Naive B cell (primary cell): ENCODE data around the gene HCFC2. TPM values are rescaled to one million over a fixed set of nuclear protein-coding genes. Genes with fewer than 3 reads are reported as not detected.
"Not testable (repeated sequence)": the region's sequence is repeated elsewhere in the genome, so short reads cannot be mapped to it uniquely, and the experiment has no call there.

Experiments
- ATAC-seq, 2 donors: fragments of 150-1000 bp; cut with Tn5 transposase; 2 replicates each; pipeline ENCODE4 v1.10.0; 2021; ENCODE audit warnings: low read depth in 2 of 2, mild to moderate bottlenecking in 2 of 2, moderate library complexity in 2 of 2
- DNase-seq: peaks from one replicate; pipeline ENCODE4 v3.0.0; 2022
- H3K27ac Mint-ChIP-seq, 6 donors: one replicate each; pipeline ENCODE4 v1.8.0; 2020 to 2022; ENCODE audit warnings: mild to moderate bottlenecking in 6 of 6, mixed read lengths in 6 of 6, moderate library complexity in 5 of 6, inconsistent platforms in 2 of 6
- H3K27me3 Mint-ChIP-seq, 3 donors: one replicate each; pipeline ENCODE4 v1.8.0; 2021 to 2022; ENCODE audit warnings: mixed read lengths in 3 of 3, mild to moderate bottlenecking in 1 of 3
- H3K36me3 Mint-ChIP-seq, 2 donors: one replicate each; pipeline ENCODE4 v1.8.0; 2020 to 2022; ENCODE audit warnings: mixed read lengths in 2 of 2, inconsistent platforms in 1 of 2, mild to moderate bottlenecking in 1 of 2
- H3K4me1 Mint-ChIP-seq, 3 donors: one replicate each; pipeline ENCODE4 v1.8.0; 2020 to 2022; ENCODE audit warnings: mixed read lengths in 3 of 3, inconsistent platforms in 1 of 3, mild to moderate bottlenecking in 1 of 3, moderate library complexity in 1 of 3
- H3K4me3 Mint-ChIP-seq, 8 donors: one replicate each; pipeline ENCODE4 v1.8.0; 2020 to 2022; ENCODE audit warnings: mild to moderate bottlenecking in 8 of 8, mixed read lengths in 8 of 8, moderate library complexity in 8 of 8, inconsistent platforms in 2 of 8
- H3K9me3 Mint-ChIP-seq, 7 donors: one replicate each; pipeline ENCODE4 v1.8.0; 2020 to 2022; ENCODE audit warnings: mixed read lengths in 7 of 7, mild to moderate bottlenecking in 5 of 7, inconsistent platforms in 2 of 7, moderate library complexity in 1 of 7
- polyA plus RNA-seq, 6 donors: library from polyadenylated mRNA; unstranded; fragments of 300-500 nt; fragmentation: Illumina TruSeq; gene quantifications; one replicate each; pipeline ENCODE4 v1.2.3, GENCODE V29; 2021; ENCODE audit warnings: low read depth in 6 of 6

HCFC2 gene
- polyA plus RNA-seq = 10 to 100 TPM in 1 of 6 donors, 1 to 10 TPM in 5; 2.6 to 11.5 (median 6.4) TPM

DNA sequence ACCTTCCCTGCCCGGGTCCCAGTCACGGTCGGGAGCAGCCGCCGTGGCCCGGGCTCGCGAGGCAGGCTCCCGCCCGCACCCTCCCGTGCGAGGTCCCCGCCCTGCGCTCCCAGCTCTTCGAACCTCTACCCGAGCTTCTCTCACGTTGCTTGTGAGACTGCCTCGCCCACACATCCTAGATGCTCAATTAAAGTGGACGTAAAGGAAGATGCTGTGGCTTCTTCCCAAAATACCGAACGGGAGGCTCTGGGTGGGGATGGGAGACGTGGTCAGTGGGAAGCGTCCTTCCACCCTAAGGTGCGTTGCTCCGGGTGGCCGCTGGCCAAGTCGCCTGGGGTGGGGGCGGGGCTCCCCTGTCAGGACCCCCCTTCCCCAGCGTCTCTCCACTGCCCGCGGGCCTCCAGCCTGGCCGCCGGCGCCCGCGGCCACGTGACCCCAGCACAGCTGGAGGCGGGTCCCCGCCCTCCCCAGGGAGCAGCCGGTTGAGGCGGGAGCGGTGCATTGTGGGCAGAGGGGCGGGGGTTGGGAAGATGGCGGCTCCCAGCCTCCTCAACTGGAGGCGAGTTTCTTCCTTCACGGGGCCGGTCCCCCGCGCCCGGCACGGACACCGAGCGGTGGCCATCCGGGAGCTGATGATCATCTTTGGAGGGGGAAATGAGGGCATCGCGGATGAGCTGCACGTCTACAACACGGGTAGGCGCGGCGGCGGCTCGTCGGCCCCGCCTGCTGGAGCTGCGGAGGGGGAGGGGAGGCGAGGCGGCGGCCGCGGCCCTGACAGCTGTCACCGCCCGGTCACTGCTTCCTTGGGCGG is at the start of gene HCFC2:
Gene HCFC2, plus strand, starts transcription at position 501 of the 811 bp plus-strand sequence. Its CDS starts 30 bp downstream, at position 531.
- Mint-ChIP-seq H3K27ac (peak within 1 kb of the TSS; percentile 72 to 96 (median 92)), H3K4me3 (peak within 1 kb of the TSS; percentile 89 to 96 (median 95)), H3K4me1 (peaks cover 12 to 14% (median 14%) of the 10 kb centered on the region in 3 donors), H3K9me3 (no peaks in the 10 kb centered on the region), H3K27me3 (peaks cover 6 to 9% (median 6%) of the 10 kb centered on the region in 3 donors), H3K36me3 (peaks cover 0 to 3% of the 10 kb centered on the region in 2 donors)
- peak; percentile 94 for ATAC-seq
- peak; percentile 89 for DNase-seq

DNA sequence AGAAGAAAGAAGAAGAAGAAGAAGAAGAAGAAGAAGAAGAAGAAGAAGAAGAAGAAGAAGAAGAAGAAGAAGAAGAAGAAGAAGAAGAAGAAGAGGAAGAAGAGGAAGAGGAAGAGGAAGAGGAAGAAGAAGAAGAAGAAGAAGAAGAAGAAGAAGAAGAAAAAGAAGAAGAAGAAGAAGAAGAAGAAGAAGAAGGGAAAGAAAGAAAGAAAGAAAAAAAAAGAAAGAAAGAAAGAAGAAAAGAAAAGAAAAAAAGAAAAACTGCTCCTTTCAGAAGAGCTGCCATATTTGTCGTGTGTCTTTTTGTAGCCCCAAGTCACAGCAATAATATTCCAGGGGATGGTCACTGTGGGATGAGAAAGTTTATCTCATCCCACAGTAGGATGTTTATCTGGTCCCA is 42.5 kb upstream of the HCFC2 start:
- H3K27ac Mint-ChIP-seq = peak overlapping the region in 1 of 6 donors; percentile 20
- not testable (repeated sequence) for H3K4me1 Mint-ChIP-seq, DNase-seq, H3K4me3 Mint-ChIP-seq, ATAC-seq, H3K36me3 Mint-ChIP-seq
- H3K9me3 Mint-ChIP-seq = peaks cover 2 to 20% (median 11%) of the 10 kb centered on the region in 7 donors
- H3K27me3 Mint-ChIP-seq = peaks cover 11 to 34% (median 33%) of the 10 kb centered on the region in 3 donors

GRCh38 chr12:104022786-104023185 is 41.5 kb upstream of the HCFC2 start:
- Mint-ChIP-seq H3K27me3 (peaks cover 11 to 42% (median 40%) of the 10 kb centered on the region in 3 donors), H3K36me3 (no peaks in the 10 kb centered on the region), H3K9me3 (peaks cover 2 to 20% (median 11%) of the 10 kb centered on the region in 7 donors), H3K27ac (no peak overlapping the region), H3K4me1 (no peaks in the 10 kb centered on the region), H3K4me3 (no peak overlapping the region)
- no peak for DNase-seq
- ATAC-seq = no peak

DNA sequence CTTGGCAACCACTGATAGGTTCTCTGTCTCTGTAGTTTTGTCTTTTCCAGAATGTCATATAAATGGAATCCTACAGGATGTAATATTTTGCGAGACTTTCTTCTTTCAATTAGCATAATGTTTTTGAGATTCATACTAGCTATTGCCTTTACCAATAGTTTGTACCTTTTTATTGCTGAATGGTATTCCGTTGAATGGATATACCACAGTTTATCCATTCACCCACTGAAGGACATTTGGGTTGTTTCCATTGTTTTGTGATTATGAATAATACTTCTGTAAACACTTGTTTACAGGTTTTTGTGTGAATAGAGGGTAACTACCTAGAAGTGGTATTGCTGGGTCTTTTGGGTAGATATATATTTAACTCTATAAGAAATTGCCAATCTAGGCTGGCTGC is 40.6 kb upstream of the HCFC2 start:
- Mint-ChIP-seq H3K9me3 (peaks cover 2 to 20% (median 11%) of the 10 kb centered on the region in 7 donors), H3K4me1 (no peaks in the 10 kb centered on the region), H3K36me3 (no peaks in the 10 kb centered on the region), H3K4me3 (no peak overlapping the region), H3K27me3 (peaks cover 11 to 52% (median 46%) of the 10 kb centered on the region in 3 donors), H3K27ac (no peak overlapping the region)
- ATAC-seq (no peak), DNase-seq (no peak)

DNA sequence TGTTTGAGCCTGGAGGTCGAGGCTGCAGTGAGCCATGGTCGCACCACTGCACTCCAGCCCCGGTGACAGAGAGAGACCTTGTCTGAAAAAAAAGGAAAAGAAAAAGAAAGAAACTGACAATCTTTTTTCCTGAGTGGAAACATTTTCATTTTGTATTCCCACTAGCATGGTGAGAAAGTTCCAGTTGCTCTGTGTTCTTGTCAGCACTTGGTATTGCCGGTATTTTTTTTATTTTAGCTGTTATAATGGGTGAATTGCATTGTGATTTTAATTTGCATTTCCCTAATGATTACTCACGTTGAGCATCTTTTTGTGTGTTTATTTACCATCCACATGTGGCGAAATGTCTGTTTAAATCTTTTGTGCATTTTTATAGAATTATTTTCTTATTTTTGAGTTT is 40.0 kb upstream of the HCFC2 start:
- H3K27me3 Mint-ChIP-seq = peaks cover 8 to 56% (median 48%) of the 10 kb centered on the region in 3 donors
- H3K9me3 Mint-ChIP-seq = peaks cover 2 to 20% (median 11%) of the 10 kb centered on the region in 7 donors
- ATAC-seq (no peak), DNase-seq (no peak)
- no peaks in the 10 kb centered on the region for H3K36me3 Mint-ChIP-seq
- no peaks in the 10 kb centered on the region for H3K4me1 Mint-ChIP-seq
- H3K4me3 Mint-ChIP-seq = no peak overlapping the region
- no peak overlapping the region for H3K27ac Mint-ChIP-seq

DNA sequence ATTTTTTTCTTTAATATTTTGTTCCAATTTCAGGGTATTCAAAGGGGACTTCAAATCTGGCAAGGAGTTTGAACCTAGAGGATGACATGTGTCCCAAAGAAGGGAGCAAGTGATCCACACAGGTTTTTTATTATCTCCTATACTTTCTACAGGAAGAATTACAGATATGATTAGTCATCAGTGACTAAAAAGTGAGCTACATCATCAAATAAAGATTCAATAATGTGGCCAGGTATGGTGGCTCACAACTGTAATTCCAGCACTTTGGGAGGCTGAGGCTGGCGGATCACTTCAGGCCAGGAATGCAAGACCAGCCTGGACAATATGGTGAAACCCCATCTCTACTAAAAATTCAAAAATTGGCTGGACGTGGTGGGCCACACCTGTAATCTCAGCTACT is 38.6 kb upstream of the HCFC2 start:
- peaks cover 0 to 14% (median 11%) of the 10 kb centered on the region in 7 donors for H3K9me3 Mint-ChIP-seq
- DNase-seq (no peak), ATAC-seq (no peak)
- H3K27me3 Mint-ChIP-seq = peaks cover 0 to 55% (median 35%) of the 10 kb centered on the region in 3 donors
- H3K27ac Mint-ChIP-seq = no peak overlapping the region
- H3K4me3 Mint-ChIP-seq = no peak overlapping the region
- no peaks in the 10 kb centered on the region for H3K36me3 Mint-ChIP-seq
- H3K4me1 Mint-ChIP-seq = no peaks in the 10 kb centered on the region

DNA sequence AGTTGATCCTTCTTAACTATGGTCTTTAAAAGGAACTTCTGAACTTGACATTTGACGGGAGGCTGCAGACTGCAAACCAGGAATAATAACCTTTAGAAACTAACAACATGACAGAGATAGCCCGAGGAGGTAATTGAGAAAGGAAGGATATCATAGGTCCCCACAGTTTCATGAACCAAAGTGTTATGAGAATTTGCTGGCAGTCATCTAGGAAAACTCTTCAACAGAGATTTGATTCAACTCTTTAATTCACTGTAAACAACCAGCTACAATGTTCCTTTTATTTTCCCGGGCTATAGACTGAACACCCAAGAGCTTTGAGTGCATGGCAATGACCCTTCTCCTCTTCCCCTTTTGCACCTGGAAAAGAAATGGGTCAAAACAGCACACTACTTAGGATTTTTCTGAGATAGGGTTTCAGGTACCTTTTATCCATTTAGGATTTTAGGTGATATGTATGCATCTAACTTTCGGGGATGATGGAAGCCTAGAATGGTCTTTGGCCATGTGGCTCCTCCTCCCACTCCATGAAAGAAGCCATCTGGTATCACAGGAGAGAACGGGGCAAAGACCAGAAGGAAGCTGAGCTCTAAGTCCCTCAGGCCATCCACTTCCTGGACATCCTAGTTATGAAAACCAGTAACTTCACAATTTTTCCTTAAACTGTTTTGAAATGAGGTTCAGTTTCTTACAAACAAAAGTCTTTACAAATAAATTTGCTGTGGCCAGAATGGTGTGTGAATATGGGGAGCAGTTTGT is 37.3 kb upstream of the HCFC2 start:
- H3K36me3 Mint-ChIP-seq = no peaks in the 10 kb centered on the region
- no peak for ATAC-seq
- H3K4me3 Mint-ChIP-seq = no peak overlapping the region
- H3K4me1 Mint-ChIP-seq = no peaks in the 10 kb centered on the region
- peaks cover 0 to 43% (median 35%) of the 10 kb centered on the region in 3 donors for H3K27me3 Mint-ChIP-seq
- no peak for DNase-seq
- H3K27ac Mint-ChIP-seq = no peak overlapping the region
- peaks cover 0 to 14% (median 11%) of the 10 kb centered on the region in 7 donors for H3K9me3 Mint-ChIP-seq

DNA sequence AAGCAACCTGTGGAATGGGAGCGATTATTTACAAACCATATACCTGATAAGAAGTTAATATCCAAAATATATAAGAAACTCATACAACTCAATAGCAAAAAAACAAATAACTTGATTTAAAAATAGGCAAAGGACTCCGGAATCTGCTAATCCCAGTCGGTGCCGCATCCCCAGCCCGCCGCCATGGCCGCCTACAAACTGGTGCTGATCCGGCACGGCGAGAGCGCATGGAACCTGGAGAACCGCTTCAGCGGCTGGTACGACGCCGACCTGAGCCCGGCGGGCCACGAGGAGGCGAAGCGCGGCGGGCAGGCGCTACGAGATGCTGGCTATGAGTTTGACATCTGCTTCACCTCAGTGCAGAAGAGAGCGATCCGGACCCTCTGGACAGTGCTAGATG is 33.7 kb upstream of the HCFC2 start:
- H3K27me3 Mint-ChIP-seq = peaks cover 5 to 39% (median 36%) of the 10 kb centered on the region in 3 donors
- H3K27ac Mint-ChIP-seq, DNase-seq, H3K4me1 Mint-ChIP-seq, H3K9me3 Mint-ChIP-seq, H3K36me3 Mint-ChIP-seq, H3K4me3 Mint-ChIP-seq: not testable (repeated sequence)
- peak in 1 of 2 donors; percentile 40 for ATAC-seq

DNA sequence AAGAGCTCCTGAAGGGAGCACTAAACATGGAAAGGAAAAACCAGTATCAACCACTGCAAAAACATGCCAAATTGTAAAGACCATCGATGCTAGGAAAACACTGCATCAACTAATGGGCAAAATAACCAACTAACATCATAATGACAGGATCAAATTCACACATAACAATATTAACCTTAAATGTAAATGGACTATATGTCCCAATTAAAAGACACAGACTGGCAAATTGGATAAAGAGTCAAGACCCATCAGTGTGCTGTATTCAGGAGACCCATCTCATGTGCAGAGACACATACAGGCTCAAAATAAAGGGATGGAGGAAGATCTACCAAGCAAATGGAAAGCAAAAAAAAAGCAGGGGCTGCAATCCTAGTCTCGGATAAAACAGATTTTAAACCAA is 28.2 kb upstream of the HCFC2 start:
- not testable (repeated sequence) for DNase-seq, H3K36me3 Mint-ChIP-seq, ATAC-seq, H3K9me3 Mint-ChIP-seq, H3K4me3 Mint-ChIP-seq, H3K4me1 Mint-ChIP-seq
- H3K27me3 Mint-ChIP-seq = peaks cover 0 to 28% (median 9%) of the 10 kb centered on the region in 3 donors
- H3K27ac Mint-ChIP-seq = peak overlapping the region in 1 of 6 donors; percentile 8

GRCh38 chr12:104039769-104040168 is 24.6 kb upstream of the HCFC2 start:
- not testable (repeated sequence) for DNase-seq, H3K4me3 Mint-ChIP-seq, H3K36me3 Mint-ChIP-seq, H3K27ac Mint-ChIP-seq, ATAC-seq, H3K4me1 Mint-ChIP-seq, H3K9me3 Mint-ChIP-seq
- H3K27me3 Mint-ChIP-seq = peaks cover 15 to 47% (median 20%) of the 10 kb centered on the region in 3 donors

GRCh38 chr12:104042580-104042979 is 21.8 kb upstream of the HCFC2 start:
- Mint-ChIP-seq H3K27me3 (peaks cover 11 to 21% (median 20%) of the 10 kb centered on the region in 3 donors), H3K4me3 (no peak overlapping the region), H3K36me3 (no peaks in the 10 kb centered on the region), H3K4me1 (no peaks in the 10 kb centered on the region), H3K27ac (no peak overlapping the region), H3K9me3 (peaks cover 0 to 3% (median 0%) of the 10 kb centered on the region in 7 donors)
- DNase-seq (no peak), ATAC-seq (no peak)

- Mint-ChIP-seq H3K9me3 (peaks cover 0 to 2% (median 0%) of the 10 kb centered on the region in 7 donors), H3K27me3 (peaks cover 24 to 33% (median 30%) of the 10 kb centered on the region in 3 donors), H3K36me3 (no peaks in the 10 kb centered on the region), H3K4me3 (no peak overlapping the region), H3K27ac (no peak overlapping the region), H3K4me1 (no peaks in the 10 kb centered on the region)
- DNase-seq = no peak
- ATAC-seq = no peak
Observed at GRCh38 chr12:104044158-104044557, 20.2 kb upstream of the HCFC2 start.

GRCh38 chr12:104046306-104046705 is 18.0 kb upstream of the HCFC2 start:
- Mint-ChIP-seq H3K36me3 (no peaks in the 10 kb centered on the region), H3K27ac (no peak overlapping the region), H3K4me3 (no peak overlapping the region), H3K4me1 (peaks cover 3 to 8% (median 5%) of the 10 kb centered on the region in 3 donors), H3K9me3 (peaks cover 0 to 2% (median 0%) of the 10 kb centered on the region in 7 donors), H3K27me3 (peaks cover 37 to 45% (median 45%) of the 10 kb centered on the region in 3 donors)
- DNase-seq (no peak), ATAC-seq (no peak)
